ENCODE results near the gene NHLH1.

NHLH1 gene

DNA sequence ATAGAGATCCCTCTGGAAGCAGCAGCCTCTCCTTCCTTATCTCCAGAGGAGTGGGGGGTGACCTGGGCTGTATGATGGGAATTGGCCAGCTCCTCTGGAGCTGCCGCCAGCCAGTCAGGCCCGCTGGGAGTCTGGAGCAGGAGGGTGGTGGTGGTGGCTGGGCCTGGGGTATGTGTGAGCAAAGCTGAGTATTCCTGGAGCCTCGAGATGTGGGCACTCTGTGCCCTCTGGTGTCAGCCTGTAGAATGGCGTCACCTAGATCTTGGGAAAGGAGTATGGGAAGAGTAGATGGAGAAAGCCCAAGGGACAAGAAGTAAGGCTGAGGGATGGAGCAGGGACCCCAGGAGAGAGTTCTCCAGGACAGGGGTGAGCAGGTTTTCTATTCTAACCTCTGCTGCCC lies 49.5 kb downstream of the NHLH1 start:
- Histone ChIP-seq H3K9ac (ENCODE audit: low read depth, low read length) (no peak overlapping the region), H3K36me3 (ENCODE audit: insufficient read depth, low read depth, low read length) (peaks cover 72% of the 10 kb centered on the region), H3K9me3 (ENCODE audit: insufficient read depth, low read depth, low read length) (no peaks in the 10 kb centered on the region), H3K27me3 (ENCODE audit: insufficient read depth, low read length) (no peaks in the 10 kb centered on the region), H3K4me1 (ENCODE audit: insufficient read depth, low read length) (peaks cover 3% of the 10 kb centered on the region; the same call in 1 of the 2 replicates), H3K27ac (ENCODE audit: low read length) (no peak overlapping the region), H3K4me3 (ENCODE audit: low read length) (no peak overlapping the region)

DNA sequence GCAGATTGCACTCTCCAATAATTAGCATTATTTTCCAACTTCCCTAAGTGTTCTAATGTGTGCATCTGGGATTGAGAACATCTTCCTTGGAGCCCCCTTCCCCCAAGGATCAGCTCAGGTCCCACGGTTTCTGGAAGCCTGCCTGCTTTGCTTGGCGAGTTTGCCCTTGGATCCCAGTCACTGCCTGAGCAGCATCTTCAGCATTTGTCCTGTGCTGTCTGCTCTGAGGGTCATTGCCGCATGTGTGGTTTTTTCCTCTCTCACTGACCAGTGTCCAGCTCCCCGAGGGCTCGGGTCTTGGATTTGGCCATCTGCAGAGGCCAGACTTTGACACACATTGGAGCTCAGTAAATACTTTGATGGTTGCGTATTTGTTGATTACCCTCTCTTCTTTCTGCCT lies 51.6 kb downstream of the NHLH1 start:
- Histone ChIP-seq H3K4me3 (ENCODE audit: low read length) (no peak overlapping the region), H3K9me3 (ENCODE audit: insufficient read depth, low read depth, low read length) (no peaks in the 10 kb centered on the region), H3K36me3 (ENCODE audit: insufficient read depth, low read depth, low read length) (peaks cover 82% of the 10 kb centered on the region), H3K9ac (ENCODE audit: low read depth, low read length) (no peak overlapping the region), H3K27ac (ENCODE audit: low read length) (no peak overlapping the region), H3K4me1 (ENCODE audit: insufficient read depth, low read length) (no peaks in the 10 kb centered on the region), H3K27me3 (ENCODE audit: insufficient read depth, low read length) (no peaks in the 10 kb centered on the region)

DNA sequence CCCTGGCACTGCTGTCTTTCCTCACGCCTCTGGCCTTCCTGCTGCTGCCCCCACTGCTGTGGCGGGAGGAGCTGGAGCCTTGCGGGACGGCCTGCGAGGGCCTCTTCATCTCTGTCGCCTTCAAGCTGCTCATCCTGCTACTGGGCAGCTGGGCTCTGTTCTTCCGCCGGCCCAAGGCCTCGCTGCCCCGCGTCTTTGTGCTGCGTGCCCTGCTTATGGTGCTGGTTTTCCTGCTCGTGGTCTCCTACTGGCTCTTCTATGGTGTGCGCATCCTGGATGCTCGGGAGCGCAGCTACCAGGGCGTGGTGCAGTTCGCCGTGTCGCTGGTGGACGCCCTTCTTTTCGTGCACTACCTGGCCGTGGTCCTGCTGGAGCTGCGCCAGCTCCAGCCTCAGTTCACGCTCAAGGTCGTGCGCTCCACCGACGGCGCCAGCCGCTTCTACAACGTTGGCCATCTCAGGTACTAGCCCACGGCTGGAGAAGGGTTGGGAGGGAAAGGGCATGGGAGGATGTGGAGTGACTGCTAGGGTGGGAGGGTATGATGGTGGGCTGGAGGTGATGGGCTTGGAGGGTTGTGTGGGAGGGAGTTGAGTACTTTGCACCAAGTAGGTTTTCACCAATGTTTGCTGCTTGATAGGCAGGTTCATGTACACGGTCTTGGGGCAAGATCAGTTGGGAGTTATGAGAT lies 52.4 kb downstream of the NHLH1 start:
- H3K27ac ChIP-seq (ENCODE audit: low read length): no peak overlapping the region
- no peak overlapping the region for H3K9ac ChIP-seq (ENCODE audit: low read depth, low read length)
- no peaks in the 10 kb centered on the region for H3K27me3 ChIP-seq (ENCODE audit: insufficient read depth, low read length)
- no peak overlapping the region for H3K4me3 ChIP-seq (ENCODE audit: low read length)
- no peaks in the 10 kb centered on the region for H3K4me1 ChIP-seq (ENCODE audit: insufficient read depth, low read length)
- H3K36me3 ChIP-seq (ENCODE audit: insufficient read depth, low read depth, low read length): peaks cover 90% of the 10 kb centered on the region
- no peaks in the 10 kb centered on the region for H3K9me3 ChIP-seq (ENCODE audit: insufficient read depth, low read depth, low read length)

DNA sequence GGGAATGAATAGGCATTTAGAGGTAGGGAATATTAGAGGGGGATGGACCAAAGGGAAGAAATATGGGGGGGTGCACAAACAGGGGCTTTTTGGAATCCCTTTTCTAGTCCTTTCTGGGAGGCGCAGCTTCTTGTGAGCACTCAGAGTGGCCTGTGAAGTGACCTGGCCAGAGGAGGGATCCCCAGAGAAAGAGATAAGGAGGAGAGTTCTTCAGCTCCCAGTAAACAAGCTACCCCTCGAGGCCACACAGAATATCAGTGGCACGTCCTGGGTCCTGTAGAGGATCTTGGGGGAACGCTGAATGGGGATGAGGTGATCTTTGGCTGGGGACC lies 52.9 kb downstream of the NHLH1 start:
- Histone ChIP-seq H3K27ac (ENCODE audit: low read length) (no peak overlapping the region), H3K9ac (ENCODE audit: low read depth, low read length) (no peak overlapping the region), H3K4me1 (ENCODE audit: insufficient read depth, low read length) (no peaks in the 10 kb centered on the region), H3K27me3 (ENCODE audit: insufficient read depth, low read length) (no peaks in the 10 kb centered on the region), H3K9me3 (ENCODE audit: insufficient read depth, low read depth, low read length) (no peaks in the 10 kb centered on the region), H3K4me3 (ENCODE audit: low read length) (no peak overlapping the region), H3K36me3 (ENCODE audit: insufficient read depth, low read depth, low read length) (peaks cover 96% of the 10 kb centered on the region)

DNA sequence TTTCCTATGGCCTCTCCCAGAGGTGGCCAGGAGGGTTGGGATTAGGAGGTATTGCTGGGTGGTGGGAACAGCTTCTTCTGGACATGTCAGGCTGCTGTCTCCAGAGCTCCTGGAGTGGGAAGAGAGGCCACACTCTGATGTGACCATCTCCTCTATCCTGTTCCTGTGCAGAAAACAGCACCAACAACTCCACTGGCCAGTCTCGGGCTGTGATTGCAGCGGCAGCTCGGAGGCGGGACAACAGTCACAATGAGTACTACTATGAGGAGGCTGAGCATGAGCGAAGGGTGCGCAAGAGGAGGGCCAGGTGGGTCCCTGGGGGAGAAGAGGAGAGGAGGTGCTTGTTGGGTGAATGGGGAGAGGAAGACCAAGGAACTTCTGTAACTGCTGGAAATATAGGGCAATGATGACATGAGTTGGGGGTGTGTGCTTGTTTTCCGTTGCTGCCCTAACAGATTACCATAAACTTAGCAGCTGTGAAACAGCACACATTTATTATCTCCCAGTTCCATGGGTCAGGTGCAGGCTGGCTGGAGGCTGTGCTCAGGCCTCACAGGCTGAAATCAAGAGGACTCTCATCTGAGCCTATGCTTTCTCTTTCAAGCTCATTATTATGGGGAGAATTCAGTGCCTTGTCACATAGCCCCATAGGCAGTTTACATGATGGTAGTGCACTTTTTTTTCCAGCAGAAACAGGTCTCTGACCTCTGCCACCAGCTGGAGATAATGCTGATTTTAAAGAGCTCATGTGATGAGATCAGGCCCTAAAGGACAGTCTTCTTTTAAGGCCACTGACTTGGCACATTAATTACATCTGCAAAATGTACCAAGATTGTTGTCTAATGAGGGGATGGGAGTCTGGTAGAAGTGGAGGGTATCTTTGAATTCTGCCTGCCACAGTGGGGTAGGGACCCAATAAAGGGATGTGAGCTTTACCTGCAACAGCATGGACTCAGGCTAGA lies 54.3 kb downstream of the NHLH1 start:
- Histone ChIP-seq H3K4me3 (ENCODE audit: low read length) (no peak overlapping the region), H3K27me3 (ENCODE audit: insufficient read depth, low read length) (no peaks in the 10 kb centered on the region), H3K4me1 (ENCODE audit: insufficient read depth, low read length) (no peaks in the 10 kb centered on the region), H3K36me3 (ENCODE audit: insufficient read depth, low read depth, low read length) (peaks cover 96% of the 10 kb centered on the region), H3K9me3 (ENCODE audit: insufficient read depth, low read depth, low read length) (no peaks in the 10 kb centered on the region), H3K27ac (ENCODE audit: low read length) (no peak overlapping the region), H3K9ac (ENCODE audit: low read depth, low read length) (no peak overlapping the region)

DNA sequence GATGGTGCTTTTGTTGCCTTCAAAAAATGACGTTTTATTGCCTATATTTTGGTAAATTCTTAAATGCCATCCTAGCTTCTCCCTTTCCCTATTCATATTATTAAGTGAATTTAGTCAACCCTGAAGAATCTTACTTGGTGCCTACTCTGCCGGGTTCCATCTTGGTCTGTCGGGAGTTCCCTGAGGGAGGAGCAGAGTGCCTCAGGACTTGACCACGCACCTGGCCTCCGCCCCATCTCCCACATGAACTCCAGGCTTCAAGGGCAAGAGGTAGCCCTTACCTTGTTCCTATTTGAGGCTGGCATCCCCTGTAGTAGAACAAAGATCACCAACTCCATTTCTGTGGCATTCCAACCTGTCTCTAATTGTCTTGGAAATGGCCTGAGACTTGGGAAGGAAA lies 55.0 kb downstream of the NHLH1 start:
- Histone ChIP-seq H3K9ac (ENCODE audit: low read depth, low read length) (no peak overlapping the region), H3K36me3 (ENCODE audit: insufficient read depth, low read depth, low read length) (peaks cover 97% of the 10 kb centered on the region), H3K9me3 (ENCODE audit: insufficient read depth, low read depth, low read length) (no peaks in the 10 kb centered on the region), H3K4me1 (ENCODE audit: insufficient read depth, low read length) (no peaks in the 10 kb centered on the region), H3K27me3 (ENCODE audit: insufficient read depth, low read length) (no peaks in the 10 kb centered on the region), H3K27ac (ENCODE audit: low read length) (no peak overlapping the region), H3K4me3 (ENCODE audit: low read length) (no peak overlapping the region)

Measured in iPS-20b (cell line).